ENCODE results near the gene RIC8A. TPM values are rescaled to one million over a fixed set of nuclear protein-coding genes. Genes with fewer than 3 reads are reported as not detected.

Gene RIC8A
- total and polyA plus RNA-seq, 10 of the 15 experiments (the other 5 are each of a cell fraction or from before 2014, with no cell fraction given) = 10.4 to 157 (median 81.4) TPM

DNA sequence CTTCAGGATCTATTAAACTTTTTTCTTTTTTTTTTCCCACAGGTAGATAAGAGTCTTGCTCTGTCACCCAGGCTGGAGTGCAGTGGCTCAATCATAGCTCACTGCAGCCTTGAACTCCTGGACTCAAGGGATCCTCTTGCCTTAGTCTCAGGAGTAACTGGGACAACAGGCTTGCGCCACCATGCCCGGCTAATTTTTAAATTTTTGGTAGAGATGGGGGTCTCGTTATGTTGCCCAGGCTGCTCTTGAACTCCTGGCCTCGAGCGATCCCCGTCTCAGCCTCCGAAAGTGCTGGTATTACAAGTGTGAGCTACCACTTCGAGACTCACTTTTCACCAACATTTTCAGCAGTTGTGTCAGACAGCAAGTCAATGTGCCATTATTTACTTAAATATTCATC, 27.7 kb downstream of the RIC8A start:
- FAIRE-seq (no peak), DNase-seq (ENCODE audit: low read depth, low spot score) (no peak), ATAC-seq (no peak)
- peaks cover 38% of the 10 kb centered on the region for H3K79me2 ChIP-seq (ENCODE audit: control insufficient read depth, insufficient read depth, low read length)
- H3K4me3 ChIP-seq = peak overlapping the region; percentile 80
- CTCF ChIA-PET = interaction anchor here (0.8 to 1.4 kb wide), 3 partner anchors 19 to 74 kb away, joined by 3 to 4 read pairs (median 3); partner anchors contain the start of gene BET1L
- SMC1A ChIA-PET (ENCODE audit: uncharacterized antibody, unreplicated experiment) = interaction anchor here (0.6 to 1.3 kb wide), 4 partner anchors 15 to 278 kb away, joined by 3 to 4 read pairs (median 3); no protein-coding TSS in a partner anchor
- no peak overlapping the region for H2AFZ ChIP-seq (ENCODE audit: control insufficient read depth, low read depth, low read length)
- H3K27ac ChIP-seq (ENCODE audit: control insufficient read depth, insufficient read depth) = peak overlapping the region; percentile 71
- WGBS (ENCODE audit: insufficient coverage, insufficient replicate concordance, low lambda C conversion rate, missing lambda C conversion rate) = 80% methylated on average over 8 of the region's 8 CpGs
- H3K36me3 ChIP-seq (ENCODE audit: control insufficient read depth in 2 of 2, insufficient read depth in 2 of 2, low read length in 1 of 2) = 0 out of 4 replicates have a peak, but pooled peaks cover 0 to 10% of the 10 kb centered on the region in 2 experiments
- peak overlapping the region; percentile 98 for H3K4me2 ChIP-seq (ENCODE audit: control insufficient read depth, insufficient read depth)
- TSS peak; percentile 78 for BruUV-seq (replicated peaks)
- POLR2A ChIA-PET = interaction anchor here (1.1 to 2.6 kb wide), 3 partner anchors 16 to 117 kb away, joined by 3 to 12 read pairs (median 4); partner anchors contain the start of genes BET1L and RIC8A
- RAD21 ChIA-PET (ENCODE audit: unreplicated experiment) = interaction anchor here (0.8 to 1.9 kb wide), 2 partner anchors 23 to 28 kb away, joined by 3 to 6 read pairs; partner anchors contain the start of genes BET1L and RIC8A
- intact Hi-C loops (cut with micrococcal nuclease; ENCODE audit: unreplicated experiment) (no loop called here), in situ Hi-C loops (cut with MboI) (no loop called here)
- no peaks in the 10 kb centered on the region for H4K20me1 ChIP-seq (ENCODE audit: control insufficient read depth, insufficient read depth)
- H3K4me1 ChIP-seq (ENCODE audit: control insufficient read depth, insufficient read depth, low read length) = no peaks in the 10 kb centered on the region
- TF ChIP-seq FOXK2 (IDR thresholded peaks at IDR 0.05) = no peak
- no peak for TF ChIP-seq WRNIP1 (IDR thresholded peaks at IDR 0.05; ENCODE audit: borderline replicate concordance, low read depth, low read length)
- TF ChIP-seq RFX5 (IDR thresholded peaks at IDR 0.05; ENCODE audit: low read depth, low read length) = no peak
- TF ChIP-seq, protein P1, sequence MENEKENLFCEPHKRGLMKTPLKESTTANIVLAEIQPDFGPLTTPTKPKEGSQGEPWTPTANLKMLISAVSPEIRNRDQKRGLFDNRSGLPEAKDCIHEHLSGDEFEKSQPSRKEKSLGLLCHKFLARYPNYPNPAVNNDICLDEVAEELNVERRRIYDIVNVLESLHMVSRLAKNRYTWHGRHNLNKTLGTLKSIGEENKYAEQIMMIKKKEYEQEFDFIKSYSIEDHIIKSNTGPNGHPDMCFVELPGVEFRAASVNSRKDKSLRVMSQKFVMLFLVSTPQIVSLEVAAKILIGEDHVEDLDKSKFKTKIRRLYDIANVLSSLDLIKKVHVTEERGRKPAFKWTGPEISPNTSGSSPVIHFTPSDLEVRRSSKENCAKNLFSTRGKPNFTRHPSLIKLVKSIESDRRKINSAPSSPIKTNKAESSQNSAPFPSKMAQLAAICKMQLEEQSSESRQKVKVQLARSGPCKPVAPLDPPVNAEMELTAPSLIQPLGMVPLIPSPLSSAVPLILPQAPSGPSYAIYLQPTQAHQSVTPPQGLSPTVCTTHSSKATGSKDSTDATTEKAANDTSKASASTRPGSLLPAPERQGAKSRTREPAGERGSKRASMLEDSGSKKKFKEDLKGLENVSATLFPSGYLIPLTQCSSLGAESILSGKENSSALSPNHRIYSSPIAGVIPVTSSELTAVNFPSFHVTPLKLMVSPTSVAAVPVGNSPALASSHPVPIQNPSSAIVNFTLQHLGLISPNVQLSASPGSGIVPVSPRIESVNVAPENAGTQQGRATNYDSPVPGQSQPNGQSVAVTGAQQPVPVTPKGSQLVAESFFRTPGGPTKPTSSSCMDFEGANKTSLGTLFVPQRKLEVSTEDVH (IDR thresholded peaks at IDR 0.05; ENCODE audit: low read depth, partially characterized antibody) = no peak
- no peak for TF ChIP-seq MXI1 (IDR thresholded peaks at IDR 0.05; ENCODE audit: low read depth, low read length)
- H3K9me3 ChIP-seq (replicated peaks; ENCODE audit: control insufficient read depth, insufficient read depth, low read length) = no peaks in the 10 kb centered on the region
- no peaks in the 10 kb centered on the region for H3K27me3 ChIP-seq (replicated peaks in 1 of 2; ENCODE audit: control insufficient read depth in 2 of 2, insufficient read depth in 2 of 2, low read length in 1 of 2)
- H3K9ac ChIP-seq (ENCODE audit: control insufficient read depth, insufficient read depth, low read length) = peak overlapping the region; percentile 86
